Ishikawa (cell line): Measurements from ENCODE around the gene TGIF2.

Experiments
- CEBPB ChIP-seq: IDR thresholded peaks from 2 replicates; pipeline ENCODE4 v1.6.1; 2012
- CREB1 ChIP-seq: IDR thresholded peaks from 2 replicates; pipeline ENCODE4 v1.6.1; 2012; ENCODE audit warnings: low read depth
- EGR1 ChIP-seq: IDR thresholded peaks from 2 replicates; pipeline ENCODE4 v1.6.1; 2012
- EP300 ChIP-seq: IDR thresholded peaks from 2 replicates; pipeline ENCODE4 v1.6.1; 2012; ENCODE audit warnings: borderline replicate concordance
- FOXM1 ChIP-seq: IDR thresholded peaks from 2 replicates; pipeline ENCODE4 v1.6.1; 2012; ENCODE audit warnings: low read depth, borderline replicate concordance
- NFIC ChIP-seq: IDR thresholded peaks from 2 replicates; pipeline ENCODE4 v1.6.1; 2012
- RAD21 ChIP-seq: IDR thresholded peaks from 2 replicates; pipeline ENCODE4 v1.6.1; 2012; ENCODE audit warnings: low read depth
- TAF1 ChIP-seq: IDR thresholded peaks from 2 replicates; pipeline ENCODE4 v1.6.1; 2012; ENCODE audit warnings: low read depth, mild to moderate bottlenecking
- TCF12 ChIP-seq: IDR thresholded peaks from 2 replicates; pipeline ENCODE4 v1.6.1; 2012; ENCODE audit warnings: low read depth
- TEAD4 ChIP-seq: IDR thresholded peaks from 2 replicates; pipeline ENCODE4 v1.6.1; 2012
- YY1 ChIP-seq: IDR thresholded peaks from 2 replicates; pipeline ENCODE4 v1.6.1; 2012; ENCODE audit warnings: low read depth
- ZBTB7A ChIP-seq: IDR thresholded peaks from 2 replicates; pipeline ENCODE4 v1.6.1; 2012; ENCODE audit warnings: low read depth
- TF ChIP-seq, protein P1 (sequence below): IDR thresholded peaks from 2 replicates; pipeline ENCODE4 v1.6.1; 2012; ENCODE audit warnings: low read depth, mild to moderate bottlenecking
- TF ChIP-seq, protein P2 (sequence below): IDR thresholded peaks from 2 replicates; pipeline ENCODE4 v1.6.1; 2012
- TF ChIP-seq, protein P3 (sequence below): IDR thresholded peaks from 2 replicates; pipeline ENCODE4 v1.6.1; 2012

Gene TGIF2

DNA sequence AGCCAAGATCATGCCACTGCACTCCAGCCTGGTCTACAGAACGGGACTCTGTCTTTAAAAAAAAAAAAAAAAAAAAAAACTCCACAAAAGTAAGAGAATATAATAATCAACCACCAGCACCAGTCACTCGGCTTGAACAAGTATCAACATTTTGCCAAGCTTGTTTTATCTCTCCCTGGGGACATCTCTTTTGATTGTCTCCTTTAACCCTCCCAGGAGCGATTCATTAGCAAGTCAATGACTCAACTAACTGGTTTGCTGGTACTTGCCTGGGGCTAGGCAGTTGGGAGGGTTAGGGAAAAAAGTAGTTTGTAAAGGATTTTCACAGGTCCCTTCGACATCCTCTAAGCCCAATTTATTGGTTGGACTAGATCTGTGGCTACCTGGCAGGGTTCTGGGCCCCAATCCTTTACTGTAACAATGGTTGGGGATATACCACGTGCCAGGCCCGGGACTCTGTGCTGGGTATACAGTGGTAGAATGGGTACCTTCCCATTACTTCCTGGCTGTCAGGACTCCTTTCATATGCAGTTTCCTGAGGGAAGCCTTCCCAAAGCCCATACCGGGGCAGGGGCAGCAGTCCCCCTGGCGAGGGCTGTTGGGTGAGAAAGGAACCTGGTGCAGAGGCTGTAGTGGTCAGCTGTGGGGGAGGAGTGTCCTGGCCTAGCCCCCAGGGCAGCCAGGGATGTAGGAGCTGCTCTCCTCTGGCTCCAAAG lies 12.2 kb downstream of the TGIF2 start:
- TF ChIP-seq FOXM1 (no peak), ZBTB7A (no peak), TEAD4 (no peak), CEBPB (no peak), CREB1 (no peak), EP300 (no peak), EGR1 (no peak), TAF1 (no peak), TCF12 (no peak)
- TF ChIP-seq, protein P1, sequence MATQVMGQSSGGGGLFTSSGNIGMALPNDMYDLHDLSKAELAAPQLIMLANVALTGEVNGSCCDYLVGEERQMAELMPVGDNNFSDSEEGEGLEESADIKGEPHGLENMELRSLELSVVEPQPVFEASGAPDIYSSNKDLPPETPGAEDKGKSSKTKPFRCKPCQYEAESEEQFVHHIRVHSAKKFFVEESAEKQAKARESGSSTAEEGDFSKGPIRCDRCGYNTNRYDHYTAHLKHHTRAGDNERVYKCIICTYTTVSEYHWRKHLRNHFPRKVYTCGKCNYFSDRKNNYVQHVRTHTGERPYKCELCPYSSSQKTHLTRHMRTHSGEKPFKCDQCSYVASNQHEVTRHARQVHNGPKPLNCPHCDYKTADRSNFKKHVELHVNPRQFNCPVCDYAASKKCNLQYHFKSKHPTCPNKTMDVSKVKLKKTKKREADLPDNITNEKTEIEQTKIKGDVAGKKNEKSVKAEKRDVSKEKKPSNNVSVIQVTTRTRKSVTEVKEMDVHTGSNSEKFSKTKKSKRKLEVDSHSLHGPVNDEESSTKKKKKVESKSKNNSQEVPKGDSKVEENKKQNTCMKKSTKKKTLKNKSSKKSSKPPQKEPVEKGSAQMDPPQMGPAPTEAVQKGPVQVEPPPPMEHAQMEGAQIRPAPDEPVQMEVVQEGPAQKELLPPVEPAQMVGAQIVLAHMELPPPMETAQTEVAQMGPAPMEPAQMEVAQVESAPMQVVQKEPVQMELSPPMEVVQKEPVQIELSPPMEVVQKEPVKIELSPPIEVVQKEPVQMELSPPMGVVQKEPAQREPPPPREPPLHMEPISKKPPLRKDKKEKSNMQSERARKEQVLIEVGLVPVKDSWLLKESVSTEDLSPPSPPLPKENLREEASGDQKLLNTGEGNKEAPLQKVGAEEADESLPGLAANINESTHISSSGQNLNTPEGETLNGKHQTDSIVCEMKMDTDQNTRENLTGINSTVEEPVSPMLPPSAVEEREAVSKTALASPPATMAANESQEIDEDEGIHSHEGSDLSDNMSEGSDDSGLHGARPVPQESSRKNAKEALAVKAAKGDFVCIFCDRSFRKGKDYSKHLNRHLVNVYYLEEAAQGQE, result no peak
- TF ChIP-seq, protein P2, sequence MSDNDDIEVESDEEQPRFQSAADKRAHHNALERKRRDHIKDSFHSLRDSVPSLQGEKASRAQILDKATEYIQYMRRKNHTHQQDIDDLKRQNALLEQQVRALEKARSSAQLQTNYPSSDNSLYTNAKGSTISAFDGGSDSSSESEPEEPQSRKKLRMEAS, result no peak

DNA sequence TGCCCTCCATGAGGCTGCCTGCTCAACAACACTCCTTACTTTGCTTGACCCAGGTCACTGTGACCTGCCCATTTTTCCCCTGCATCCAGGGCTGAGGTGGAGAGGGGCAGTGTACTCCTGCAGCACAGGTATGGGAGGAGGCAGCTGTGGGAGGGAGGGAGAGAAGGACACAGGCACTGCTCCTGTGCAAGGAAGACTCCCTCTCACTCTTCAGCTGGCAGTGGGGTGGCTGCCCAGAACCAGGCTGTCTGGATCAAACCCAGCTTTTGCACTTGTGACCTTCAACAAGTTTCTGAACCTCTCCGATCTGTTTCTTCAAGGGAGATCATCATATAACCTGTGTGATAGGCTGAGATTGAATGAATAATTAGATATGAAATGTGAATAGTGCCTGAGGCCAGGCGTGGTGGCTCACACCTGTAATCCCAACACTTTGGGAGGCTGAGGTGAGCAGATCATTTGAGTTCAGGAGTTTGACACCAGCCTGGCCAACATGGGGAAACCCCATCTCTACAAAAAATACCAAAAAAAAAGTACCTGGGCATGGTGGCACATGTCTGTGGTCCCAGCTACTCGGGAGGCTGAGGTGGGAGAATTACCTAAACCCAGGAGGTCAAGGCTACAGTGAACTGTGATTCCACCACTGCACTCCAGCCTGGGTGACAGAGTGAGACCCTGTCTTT lies 14.1 kb downstream of the TGIF2 start:
- TF ChIP-seq CEBPB, result no peak
- TF ChIP-seq CREB1, result no peak
- no peak for TF ChIP-seq FOXM1
- no peak for TF ChIP-seq EP300
- no peak for TF ChIP-seq TEAD4
- TF ChIP-seq, protein P3, sequence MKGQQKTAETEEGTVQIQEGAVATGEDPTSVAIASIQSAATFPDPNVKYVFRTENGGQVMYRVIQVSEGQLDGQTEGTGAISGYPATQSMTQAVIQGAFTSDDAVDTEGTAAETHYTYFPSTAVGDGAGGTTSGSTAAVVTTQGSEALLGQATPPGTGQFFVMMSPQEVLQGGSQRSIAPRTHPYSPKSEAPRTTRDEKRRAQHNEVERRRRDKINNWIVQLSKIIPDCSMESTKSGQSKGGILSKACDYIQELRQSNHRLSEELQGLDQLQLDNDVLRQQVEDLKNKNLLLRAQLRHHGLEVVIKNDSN, result no peak
- no peak for TF ChIP-seq YY1
- no peak for TF ChIP-seq TAF1
- TF ChIP-seq NFIC, result no peak
- TF ChIP-seq EGR1, result no peak
- no peak for TF ChIP-seq TCF12

DNA sequence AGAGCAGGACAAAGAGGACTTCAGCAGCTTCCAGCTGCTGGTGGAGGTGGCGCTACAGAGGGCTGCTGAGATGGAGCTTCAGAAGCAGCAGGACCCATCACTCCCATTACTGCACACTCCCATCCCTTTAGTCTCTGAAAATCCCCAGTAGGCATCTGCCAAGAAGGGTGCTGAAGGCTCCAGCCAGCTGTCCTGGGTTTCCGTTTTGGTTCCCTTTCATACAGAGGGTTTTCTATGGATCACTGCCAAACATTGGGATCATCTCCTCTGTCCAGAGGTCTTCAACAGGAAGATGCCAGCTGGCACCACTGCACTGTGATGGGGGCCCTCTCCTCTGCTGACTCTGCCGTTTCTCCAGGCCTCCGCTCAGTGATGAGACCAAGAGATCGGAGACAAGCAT lies 17.9 kb downstream of the TGIF2 start:
- TF ChIP-seq EGR1 (no peak), YY1 (no peak), FOXM1 (no peak), NFIC (no peak), TEAD4 (no peak), CEBPB (no peak), CREB1 (no peak), TCF12 (no peak), EP300 (no peak), TAF1 (no peak), RAD21 (no peak), ZBTB7A (no peak)
- TF ChIP-seq, protein P3, result no peak
- TF ChIP-seq, protein P1, result no peak
- TF ChIP-seq, protein P2, result no peak

DNA sequence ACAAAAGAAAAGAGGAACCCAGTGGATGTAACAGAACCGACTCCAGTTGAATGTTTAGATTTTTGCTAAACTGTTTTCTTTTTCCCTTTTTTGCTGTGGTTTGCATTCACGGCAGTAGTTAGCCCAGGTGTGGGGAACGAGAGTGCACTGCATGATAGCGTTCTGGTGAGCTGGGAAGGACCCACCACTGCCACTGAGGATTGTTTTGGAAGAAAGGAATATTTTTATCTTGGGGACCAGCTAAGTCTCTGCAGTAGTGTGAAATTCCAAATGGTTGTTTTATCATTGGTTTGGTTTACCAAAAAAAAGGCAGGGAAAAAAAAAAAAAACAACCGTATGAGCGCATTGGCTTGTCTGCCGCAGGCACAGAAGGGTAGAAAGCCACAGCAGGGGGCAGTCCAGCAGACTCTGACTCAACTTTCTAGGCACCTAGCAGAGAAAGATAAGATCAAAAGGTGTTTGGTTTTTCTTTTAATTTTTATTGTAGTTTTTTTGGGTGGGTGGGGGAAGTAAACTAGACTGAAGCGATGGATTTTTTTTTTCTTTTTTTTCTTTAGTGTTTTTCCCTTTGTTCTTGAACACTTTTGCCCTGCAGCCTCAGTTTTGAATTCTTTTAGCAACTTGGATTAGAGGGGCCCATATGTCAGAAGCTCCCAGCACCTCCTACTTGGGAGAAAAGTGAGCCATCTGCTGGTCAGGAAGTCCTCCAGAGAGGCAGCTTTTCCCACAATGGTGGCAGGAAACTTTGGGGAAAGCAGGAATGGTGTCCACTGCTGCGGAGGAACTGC lies 18.7 kb downstream of the TGIF2 start:
- no peak for TF ChIP-seq ZBTB7A
- TF ChIP-seq RAD21, result peak; percentile 21; the same call in 1 of the 2 replicates
- TF ChIP-seq, protein P2, result no peak
- TF ChIP-seq YY1, result no peak
- no peak for TF ChIP-seq TEAD4
- TF ChIP-seq EP300, result no peak
- TF ChIP-seq NFIC, result no peak

DNA sequence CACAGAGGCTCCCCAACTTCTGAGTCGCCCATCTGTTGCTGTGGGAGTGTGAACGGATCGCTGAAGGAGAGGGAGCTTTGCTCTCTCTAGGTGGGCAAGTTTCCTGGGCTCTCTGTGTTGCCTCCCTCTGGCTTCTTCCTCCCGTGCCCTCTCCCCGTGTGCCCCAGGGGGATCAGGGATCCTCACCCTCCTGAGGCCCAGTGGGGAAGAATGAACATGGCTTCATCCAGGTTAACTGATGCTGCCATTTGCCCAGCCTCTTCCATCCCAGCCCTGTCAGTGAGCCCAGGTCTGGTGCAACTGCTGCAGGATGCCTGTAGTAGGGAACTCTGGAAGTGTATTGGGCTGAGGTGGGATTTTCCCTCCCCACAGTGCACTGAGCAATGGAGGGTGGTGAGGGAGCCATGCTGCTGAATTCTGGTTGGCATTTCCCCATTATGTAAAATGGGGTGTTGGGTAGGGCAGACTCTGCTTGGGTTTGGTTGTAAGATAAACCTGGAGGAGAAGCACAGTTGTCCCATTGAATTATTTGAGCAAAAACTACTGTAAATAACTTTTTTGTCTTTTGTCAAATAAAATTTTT lies 20.0 kb downstream of the TGIF2 start:
- TF ChIP-seq CEBPB (no peak), TAF1 (no peak), CREB1 (no peak), EP300 (no peak), EGR1 (no peak), TCF12 (no peak), RAD21 (no peak), TEAD4 (no peak), YY1 (no peak), ZBTB7A (no peak), NFIC (no peak), FOXM1 (no peak)
- TF ChIP-seq, protein P3, result no peak
- TF ChIP-seq, protein P2, result no peak
- TF ChIP-seq, protein P1, result no peak
